Calu3 (cell line): Measurements from ENCODE around the gene CCDC91. TPM values are rescaled to one million over a fixed set of nuclear protein-coding genes. Genes with fewer than 3 reads are reported as not detected.

ENCODE experiments used
- BruUV-seq: library from RNA; stranded (reverse); fragments of 400-500 nt; replicated peaks from 2 replicates; lab custom pipeline; 2021; lab: Mats Ljungman, UMichigan
- CTCF ChIA-PET: fragments of 300-600 bp; sonication (Branson Sonifier 250); formaldehyde crosslinking; loops from one replicate; lab custom pipeline; 2022; ENCODE audit warnings: antibody characterized with exemption; lab: Charles Lee
- DNase-seq: peaks from one replicate; pipeline ENCODE4 v3.0.0; 2022
- H3K27ac Mint-ChIP-seq: one replicate; pipeline ENCODE4 v1.8.0; 2022; ENCODE audit warnings: mixed read lengths; ENCODE audit not compliant: unreplicated experiment
- H3K27me3 Mint-ChIP-seq: one replicate; pipeline ENCODE4 v1.8.0; 2022; ENCODE audit warnings: mixed read lengths; ENCODE audit not compliant: unreplicated experiment
- H3K36me3 Mint-ChIP-seq: one replicate; pipeline ENCODE4 v1.8.0; 2022; ENCODE audit warnings: mild to moderate bottlenecking, moderate library complexity, mixed read lengths; ENCODE audit not compliant: insufficient read depth, unreplicated experiment
- H3K4me1 Mint-ChIP-seq: one replicate; pipeline ENCODE4 v1.8.0; 2022; ENCODE audit warnings: mild to moderate bottlenecking, low read depth, mixed read lengths; ENCODE audit not compliant: unreplicated experiment
- H3K4me3 Mint-ChIP-seq: one replicate; pipeline ENCODE4 v1.8.0; 2022; ENCODE audit warnings: mild to moderate bottlenecking, low read depth, moderate library complexity, mixed read lengths; ENCODE audit not compliant: unreplicated experiment
- H3K9me3 Mint-ChIP-seq: one replicate; pipeline ENCODE4 v1.8.0; 2022; ENCODE audit warnings: low read depth, mixed read lengths; ENCODE audit not compliant: unreplicated experiment
- CTCF ChIP-seq: fragments of 200-600 bp; IDR thresholded peaks from one replicate; pipeline ENCODE4 v1.8.0; 2022; ENCODE audit warnings: antibody characterized with exemption; ENCODE audit not compliant: unreplicated experiment
- intact Hi-C: fragments of 100-400 bp; cut with micrococcal nuclease; formaldehyde crosslinking; loops from one replicate; pipeline ENCODE4 v1.10.0; 2022; ENCODE audit not compliant: unreplicated experiment
- total RNA-seq: library from RNA; stranded (reverse); gene quantifications from 2 replicates; pipeline ENCODE4 v1.2.3, GENCODE V29; 2022

The CCDC91 gene
- total RNA-seq, 1 experiment from 2014 or later = 25.6 TPM

- no peak for DNase-seq
- intact Hi-C loops = loop anchor here (10.0 kb wide), 1 partner anchor 334 kb away; no protein-coding TSS in a partner anchor
- H3K36me3 Mint-ChIP-seq = no peaks in the 10 kb centered on the region
- CTCF ChIA-PET = no interaction called here
- no peaks in the 10 kb centered on the region for H3K27me3 Mint-ChIP-seq
- H3K9me3 Mint-ChIP-seq = no peaks in the 10 kb centered on the region
- H3K4me1 Mint-ChIP-seq = no peaks in the 10 kb centered on the region
- TF ChIP-seq CTCF = no peak
- no peak overlapping the region for H3K4me3 Mint-ChIP-seq
- H3K27ac Mint-ChIP-seq = no peak overlapping the region
- no TSS peak for BruUV-seq
Observed at GRCh38 chr12:28178775-28179174, 11.5 kb upstream of the CCDC91 start.

- Mint-ChIP-seq H3K9me3 (no peaks in the 10 kb centered on the region), H3K4me1 (no peaks in the 10 kb centered on the region), H3K27ac (no peak overlapping the region), H3K36me3 (no peaks in the 10 kb centered on the region), H3K27me3 (no peaks in the 10 kb centered on the region), H3K4me3 (no peak overlapping the region)
- CTCF ChIA-PET = no interaction called here
- intact Hi-C loops = no loop called here
- BruUV-seq = no TSS peak
- DNase-seq = no peak
- TF ChIP-seq CTCF = no peak
Observed at GRCh38 chr12:28180786-28181185, 9.5 kb upstream of the CCDC91 start.

DNA sequence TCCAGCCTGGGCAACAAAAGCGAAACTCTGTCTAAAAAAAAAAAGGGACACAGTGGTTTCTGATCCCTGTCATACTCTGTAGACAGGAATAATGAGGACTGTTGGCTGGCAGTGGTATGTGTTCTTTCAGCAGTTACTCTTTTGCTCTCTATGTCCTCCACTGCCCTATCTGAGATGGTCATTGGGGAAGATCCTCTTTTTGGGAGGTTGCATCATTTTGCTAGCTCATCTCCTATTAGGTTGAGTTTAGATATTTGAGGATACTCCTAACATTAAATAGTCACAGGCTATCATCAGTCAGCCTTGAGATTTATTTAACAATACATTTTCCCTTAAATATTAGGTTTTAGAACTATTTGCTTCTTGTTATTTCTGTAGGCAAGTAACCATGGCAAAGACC lies 5.9 kb upstream of the CCDC91 start:
- H3K36me3 Mint-ChIP-seq = no peaks in the 10 kb centered on the region
- H3K9me3 Mint-ChIP-seq = peaks cover 4% of the 10 kb centered on the region
- CTCF ChIA-PET = no interaction called here
- no peaks in the 10 kb centered on the region for H3K4me1 Mint-ChIP-seq
- H3K27ac Mint-ChIP-seq = no peak overlapping the region
- no peak overlapping the region for H3K4me3 Mint-ChIP-seq
- no peak for TF ChIP-seq CTCF
- no TSS peak for BruUV-seq
- intact Hi-C loops = no loop called here
- H3K27me3 Mint-ChIP-seq = no peaks in the 10 kb centered on the region
- DNase-seq = no peak

- CTCF ChIA-PET = interaction anchor here (0.6 kb wide), 1 partner anchor 64 kb away, joined by 3 read pairs; no protein-coding TSS in a partner anchor
- peaks cover 20% of the 10 kb centered on the region for H3K36me3 Mint-ChIP-seq
- H3K4me1 Mint-ChIP-seq = peaks cover 5% of the 10 kb centered on the region
- no peaks in the 10 kb centered on the region for H3K27me3 Mint-ChIP-seq
- BruUV-seq = no TSS peak
- H3K9me3 Mint-ChIP-seq = peaks cover 4% of the 10 kb centered on the region
- no peak overlapping the region for H3K27ac Mint-ChIP-seq
- H3K4me3 Mint-ChIP-seq = no peak overlapping the region
- TF ChIP-seq CTCF = no peak
- DNase-seq = no peak
- intact Hi-C loops = no loop called here
Observed at GRCh38 chr12:28186500-28186899, 3.8 kb upstream of the CCDC91 start.
